ENCODE results near the gene CCDC85B. TPM values are rescaled to one million over a fixed set of nuclear protein-coding genes. Genes with fewer than 3 reads are reported as not detected.

Gene CCDC85B
- 195 and 218 TPM in 2 replicates for total RNA-seq

GRCh38 chr11:65890324-65891218 lies at the start of gene CCDC85B:
CCDC85B (plus strand) TSS chr11:65890673; CDS start chr11:65890784, 111 bp downstream.

DNA sequence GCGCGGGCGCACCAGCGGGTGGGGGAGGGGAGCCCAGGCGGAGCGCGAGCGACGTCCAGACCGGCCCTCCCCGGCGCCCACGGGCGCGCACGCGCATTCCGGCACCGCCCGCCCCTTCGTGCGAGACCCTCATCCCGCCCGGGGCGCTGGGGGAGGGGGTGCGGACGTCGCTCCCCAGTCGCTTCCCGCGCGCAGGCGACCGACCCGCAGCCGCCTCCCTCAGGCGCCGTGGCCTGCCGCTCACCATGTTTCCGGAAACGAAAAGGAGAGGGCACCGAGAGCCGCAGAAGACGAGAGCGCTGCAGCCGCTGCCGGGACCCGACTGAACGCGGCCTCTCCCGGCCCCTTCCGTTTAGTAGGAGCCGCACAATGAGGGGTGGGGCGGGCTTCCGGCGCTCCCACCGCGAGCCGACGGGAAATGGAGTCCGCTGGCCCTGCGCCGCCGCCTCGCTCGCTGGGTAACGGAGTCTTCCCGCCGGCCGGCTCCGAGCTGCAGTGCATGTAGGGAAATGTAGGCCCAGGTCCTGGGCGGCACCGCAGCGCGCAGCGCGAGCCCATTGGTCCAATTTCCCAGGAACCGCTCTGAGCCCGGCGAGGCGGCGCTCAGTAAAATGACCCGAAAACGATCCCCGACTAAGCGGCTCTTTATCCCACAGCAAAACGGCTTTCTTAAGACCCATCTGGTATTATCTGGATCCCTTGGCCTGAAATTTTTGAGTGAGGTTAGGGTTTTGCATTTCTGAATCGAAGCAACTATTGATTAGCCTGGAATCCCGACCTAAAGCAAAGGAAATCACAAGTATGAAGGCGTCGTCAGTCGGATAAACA lies 32.4 kb upstream of the CCDC85B start, which contains the start of gene CFL1:
CFL1 (minus strand) TSS at position 328 of the 828 bp plus-strand sequence; CDS start at position 247, 81 bp downstream.

GRCh38 chr11:65860278-65861164 lies 30.0 kb upstream of the CCDC85B start, which contains the start of gene MUS81:
MUS81 (plus strand) TSS chr11:65860433; CDS start chr11:65860754, 321 bp downstream.

DNA sequence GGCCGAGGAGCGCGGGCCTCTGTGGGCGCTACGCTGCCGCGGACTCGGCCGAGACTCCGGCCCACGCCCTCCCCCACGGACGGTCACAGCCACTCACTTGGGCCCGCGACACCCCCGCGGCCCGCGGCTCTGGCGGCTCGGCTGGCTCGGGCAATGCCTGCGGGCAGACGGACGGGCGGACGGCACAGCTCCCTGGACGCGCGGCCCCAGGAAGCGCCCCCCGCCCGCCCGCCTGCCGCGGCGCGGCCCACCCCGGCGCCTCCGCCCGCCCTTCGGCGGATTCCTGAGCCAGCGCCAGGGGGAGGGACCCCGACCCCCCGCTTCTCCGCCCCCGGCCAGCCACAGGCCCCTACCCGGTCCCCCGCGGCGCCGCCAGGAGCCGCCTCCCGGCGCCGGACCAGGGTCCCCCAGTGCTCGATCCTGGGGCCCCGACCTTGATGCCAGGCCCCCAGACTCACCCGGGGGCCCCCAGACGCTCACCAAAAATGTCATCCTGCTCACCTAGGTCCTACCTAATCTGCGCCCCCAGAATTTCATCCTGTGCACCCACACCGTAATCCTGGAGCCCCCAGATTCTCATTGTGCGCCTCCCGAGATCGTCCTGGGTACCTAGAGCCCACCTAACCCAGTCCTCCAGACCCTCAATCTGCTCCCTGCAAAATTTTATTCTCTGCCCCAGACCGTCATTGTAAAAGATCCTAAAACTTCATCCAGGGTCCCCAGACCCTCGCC lies 17.7 kb upstream of the CCDC85B start, which contains the start of gene EFEMP2:
EFEMP2 (minus strand) TSS at position 215 of the 732 bp plus-strand sequence. CDS start 446 bp downstream, outside the sequence.

GRCh38 chr11:65879617-65880016 lies 10.9 kb upstream of the CCDC85B start, which contains the start of gene CTSW:
CTSW (plus strand) TSS chr11:65879837; CDS start chr11:65879855, 18 bp downstream.

DNA sequence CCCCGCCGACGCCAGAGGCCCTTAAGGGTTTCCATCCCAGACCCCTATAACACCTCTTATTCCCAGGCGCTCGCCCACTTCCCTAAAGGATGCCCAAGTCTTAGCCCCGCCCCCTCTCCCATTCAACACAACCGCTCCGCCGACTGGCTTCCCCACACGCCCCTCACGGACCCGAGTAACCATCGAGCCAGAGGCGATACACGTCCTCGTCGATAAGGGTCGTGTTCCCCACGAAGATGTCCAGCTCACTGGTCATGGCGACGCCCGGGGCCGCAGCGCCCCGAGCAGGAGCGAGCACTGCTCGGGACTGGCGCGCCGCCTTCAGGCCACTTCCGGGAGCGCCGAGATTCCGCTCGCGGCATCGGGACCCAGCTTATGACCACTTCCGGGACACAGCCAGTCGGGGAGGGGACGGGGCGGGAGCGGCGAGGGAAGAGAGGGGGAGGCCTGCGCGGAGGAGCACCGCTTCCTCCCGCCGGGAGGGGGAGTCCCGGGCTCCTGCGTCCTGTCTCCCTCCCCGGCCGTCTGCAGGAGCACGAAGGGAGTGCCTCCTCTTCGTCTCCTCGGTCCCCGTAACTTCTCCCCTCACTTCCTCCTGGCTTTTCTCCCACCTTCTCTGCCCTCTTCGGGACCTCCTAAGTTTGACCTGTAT lies 2.2 kb upstream of the CCDC85B start, which contains the start of gene FIBP:
FIBP (minus strand) TSS at position 309 of the 652 bp plus-strand sequence; CDS start at position 256, 53 bp downstream.

DNA sequence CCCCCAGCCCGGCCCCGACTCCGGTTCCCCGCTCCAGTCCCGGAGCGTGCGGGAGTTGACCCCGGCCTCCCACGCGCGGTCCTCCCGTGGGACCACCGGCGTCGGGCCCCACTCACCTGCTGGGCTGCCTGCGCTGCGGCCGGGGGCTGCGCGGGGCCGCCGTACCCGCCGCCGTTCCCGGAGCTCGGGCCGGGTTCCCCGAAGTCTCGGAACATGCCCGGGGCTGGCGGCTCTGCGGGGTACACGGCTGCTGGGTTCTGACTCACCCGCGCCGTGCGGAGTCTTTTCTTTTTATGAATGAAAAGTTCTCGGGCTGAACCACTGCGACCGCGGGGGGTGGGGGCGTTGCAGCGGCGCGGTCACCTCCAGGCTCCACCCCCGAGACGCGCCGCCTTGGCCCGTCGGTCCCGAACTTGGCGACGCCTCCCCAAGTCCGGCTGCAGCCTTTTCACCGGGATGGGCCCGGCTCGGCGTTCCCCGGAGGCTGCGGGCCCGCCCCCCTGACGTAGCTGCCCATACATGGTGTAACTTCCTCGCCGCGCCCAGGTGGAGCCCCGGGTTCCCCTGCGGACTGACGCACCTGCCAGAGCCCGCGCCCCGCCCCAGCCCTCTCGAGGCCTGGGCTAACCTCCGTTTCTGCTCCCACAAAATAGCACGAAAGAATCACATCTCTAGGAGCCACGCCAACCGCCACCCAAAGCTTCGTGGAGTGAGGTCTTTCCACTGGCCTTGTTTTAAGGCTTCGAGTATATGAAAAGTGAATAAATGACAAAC lies 9.8 kb downstream of the CCDC85B start, which contains the start of gene FOSL1:
FOSL1 (minus strand) TSS at position 264 of the 774 bp plus-strand sequence; CDS start at position 215, 49 bp downstream.

GRCh38 chr11:65918211-65919140 lies 28.0 kb downstream of the CCDC85B start, which contains the start of gene C11orf68:
C11orf68 (minus strand) TSS chr11:65919062; CDS start chr11:65919031, 31 bp downstream.

DNA sequence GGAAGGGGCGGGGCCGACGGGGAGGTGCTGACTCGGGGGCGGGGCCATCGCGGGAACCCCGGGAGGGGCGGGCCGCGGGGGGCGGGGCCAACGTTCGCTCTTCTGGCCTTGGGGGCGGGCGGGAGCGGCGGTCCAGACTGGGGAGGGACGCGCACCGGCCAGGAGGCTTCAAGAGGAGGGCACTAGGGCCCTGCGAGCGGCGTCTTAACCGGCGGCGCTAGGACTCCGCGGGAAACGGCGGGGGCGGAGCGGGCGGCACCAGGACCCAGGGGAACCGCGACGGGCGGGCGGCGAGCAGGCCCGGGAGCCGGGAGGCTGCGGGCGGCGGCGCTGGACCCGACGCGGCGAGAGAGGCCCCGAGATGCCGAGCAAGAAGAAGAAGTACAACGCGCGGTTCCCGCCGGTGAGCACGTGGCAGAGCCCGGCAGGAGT lies 28.7 kb downstream of the CCDC85B start, which contains the start of gene DRAP1:
DRAP1 (plus strand) TSS at position 286 of the 432 bp plus-strand sequence; CDS start at position 362, 76 bp downstream.

Other genes starting within 250 kb of the CCDC85B start
- gene RELA, start 227.8 kb upstream of the CCDC85B start, total RNA-seq, result 12.7 and 14.7 TPM in 2 replicates
- 31.8 and 35.4 TPM in 2 replicates for gene KAT5, start 178.4 kb upstream of the CCDC85B start, total RNA-seq
- gene RNASEH2C, start 169.9 kb upstream of the CCDC85B start, total RNA-seq, result 77.0 and 111 TPM in 2 replicates
- 6.8 and 8.1 TPM in 2 replicates for gene AP5B1, start 109.7 kb upstream of the CCDC85B start, total RNA-seq
- not detected in 2 replicates for gene OVOL1, start 103.6 kb upstream of the CCDC85B start, total RNA-seq
- 1.9 TPM in 1 of 2 replicates, not detected in the other for gene SNX32, start 56.7 kb upstream of the CCDC85B start, total RNA-seq
- gene CFL1, start 32.5 kb upstream of the CCDC85B start, total RNA-seq, result 1,095 and 1,455 TPM in 2 replicates
- 47.4 and 53.3 TPM in 2 replicates for gene MUS81, start 30.2 kb upstream of the CCDC85B start, total RNA-seq
- gene EFEMP2, start 17.9 kb upstream of the CCDC85B start, total RNA-seq, result 15.3 and 20.5 TPM in 2 replicates
- not detected in 2 replicates for gene CTSW, start 10.8 kb upstream of the CCDC85B start, total RNA-seq
- gene FIBP, start 2.2 kb upstream of the CCDC85B start, total RNA-seq, result 133 and 257 TPM in 2 replicates
- 12.7 and 20.2 TPM in 2 replicates for gene FOSL1, start 9.7 kb downstream of the CCDC85B start, total RNA-seq
- 13.3 and 15.7 TPM in 2 replicates for gene C11orf68, start 28.4 kb downstream of the CCDC85B start, total RNA-seq
- gene DRAP1, start 28.8 kb downstream of the CCDC85B start, total RNA-seq, result 114 and 131 TPM in 2 replicates
- gene TSGA10IP, start 54.8 kb downstream of the CCDC85B start, total RNA-seq, result not detected in 2 replicates
- gene SART1, start 71.1 kb downstream of the CCDC85B start, total RNA-seq, result 33.5 and 74.5 TPM in 2 replicates
- 30.2 and 45.1 TPM in 2 replicates for gene EIF1AD, start 111.5 kb downstream of the CCDC85B start, total RNA-seq
- 28.6 and 41.9 TPM in 2 replicates for gene BANF1, start 111.8 kb downstream of the CCDC85B start, total RNA-seq
- gene CST6, start 121.3 kb downstream of the CCDC85B start, total RNA-seq, result not detected in 2 replicates
- gene CATSPER1, start 135.8 kb downstream of the CCDC85B start, total RNA-seq, result under 0.01 and 0.61 TPM in 2 replicates
- not detected in 2 replicates for gene GAL3ST3, start 158.5 kb downstream of the CCDC85B start, total RNA-seq
- 99.4 and 114 TPM in 2 replicates for gene SF3B2, start 161.7 kb downstream of the CCDC85B start, total RNA-seq
- 12.7 and 17.8 TPM in 2 replicates for gene PACS1, start 179.6 kb downstream of the CCDC85B start, total RNA-seq

All from epithelial cell of umbilical artery (primary cell).